ENCODE measurements around the gene AFAP1L1.
"Not testable (repeated sequence)": the region's sequence is repeated elsewhere in the genome, so short reads cannot be mapped to it uniquely, and the experiment has no call there.

The AFAP1L1 gene

DNA sequence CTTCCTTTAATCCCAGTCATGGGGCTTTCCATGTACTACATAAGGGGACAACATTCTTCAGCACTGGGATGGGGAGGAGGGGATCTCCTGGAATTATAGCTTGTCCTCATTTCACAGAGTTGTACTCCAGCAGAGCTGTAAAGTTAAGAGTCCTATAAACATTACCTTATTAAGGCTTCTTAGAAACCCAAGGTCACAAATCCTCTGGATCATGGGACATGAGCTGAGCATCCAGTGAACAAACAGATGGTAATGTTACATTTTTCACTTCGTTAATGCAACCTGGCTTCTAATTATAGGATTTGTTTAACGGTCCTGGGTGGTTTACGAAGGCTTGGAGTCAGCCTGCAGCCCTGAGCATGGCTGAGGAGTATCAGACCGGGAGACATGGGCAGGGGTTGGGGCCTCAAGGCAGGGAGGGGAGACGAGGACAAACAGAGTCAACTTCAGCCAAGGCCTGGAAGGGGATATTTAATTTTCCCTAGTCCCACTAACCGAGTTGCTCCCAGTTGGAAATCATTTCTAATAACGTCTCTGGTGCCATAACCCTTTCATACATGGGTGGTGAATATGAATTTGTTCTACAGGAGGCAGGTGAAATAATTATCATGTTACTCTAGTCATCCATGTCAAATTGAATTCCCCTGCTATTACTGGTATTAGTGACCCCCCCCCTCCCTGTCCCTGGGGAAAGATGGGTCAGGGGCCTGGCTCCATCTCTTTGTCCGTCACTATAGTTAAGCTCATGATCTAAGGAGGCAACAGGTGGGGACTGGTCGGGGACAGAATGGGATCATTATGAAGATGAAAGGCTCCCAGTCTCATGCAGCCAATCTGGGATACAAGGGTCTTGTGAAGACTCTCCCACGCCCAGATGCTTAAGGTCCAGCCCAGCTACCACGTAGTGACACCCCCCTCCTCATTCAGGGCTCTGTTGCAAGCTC is 118.2 kb downstream of the AFAP1L1 start:
- no peak for DNase-seq (ENCODE audit: low read depth, low spot score)

- DNase-seq (ENCODE audit: low read depth, low spot score): not testable (repeated sequence)
Measured at GRCh38 chr5:149391076-149391475, 119.4 kb downstream of the AFAP1L1 start.

Data from ELF-1 (cell line).